Kidney (tissue), 14 donors: ENCODE results near the gene FBXL20. TPM values are rescaled to one million over a fixed set of nuclear protein-coding genes. Genes with fewer than 3 reads are reported as not detected.

Source experiments
- DNase-seq, 5 donors: peaks; one replicate each; pipeline ENCODE4 v3.0.0-alpha.2; 2013 to 2020
- FAIRE-seq: peaks from 2 replicates; lab custom pipeline; 2012; peaks lifted over from hg19 to GRCh38; lab: Jason Lieb, UNC
- H3K27ac ChIP-seq, 2 donors: one replicate each; pipeline ENCODE4 v1.7.0; 2013; ENCODE audit warnings: low read depth in 2 of 2, low read length in 2 of 2, inconsistent platforms in 1 of 2
- H3K27me3 ChIP-seq: one replicate; pipeline ENCODE4 v1.7.1; 2013; ENCODE audit warnings: low read length, inconsistent platforms; ENCODE audit not compliant: control insufficient read depth, insufficient read depth
- H3K36me3 ChIP-seq, 3 donors: one replicate each; pipeline versions ENCODE4 v1.7.0 to v1.7.1; 2013; ENCODE audit warnings: low read length in 3 of 3, control low read depth in 1 of 3, inconsistent platforms in 1 of 3; ENCODE audit not compliant: insufficient read depth in 3 of 3, control insufficient read depth in 2 of 3
- H3K4me1 ChIP-seq, 3 donors: one replicate each; pipeline versions ENCODE4 v1.7.0 to v1.7.1; 2013; ENCODE audit warnings: low read length in 3 of 3, inconsistent platforms in 1 of 3, low read depth in 1 of 3; ENCODE audit not compliant: control insufficient read depth in 2 of 3, insufficient read depth in 2 of 3
- H3K4me3 ChIP-seq, 3 donors: one replicate each; pipeline versions ENCODE4 v1.7.0 to v1.8.1; 2013; ENCODE audit warnings: low read length in 3 of 3, control low read depth in 1 of 3, inconsistent platforms in 1 of 3
- H3K9ac ChIP-seq, 3 donors: one replicate each; pipeline versions ENCODE4 v1.7.0 to v1.7.1; 2013; ENCODE audit warnings: low read length in 3 of 3, control low read depth in 1 of 3, inconsistent platforms in 1 of 3
- H3K9me3 ChIP-seq, 3 donors: one replicate each; pipeline versions ENCODE4 v1.7.0 to v1.7.1; 2013; ENCODE audit warnings: low read length in 3 of 3, control low read depth in 1 of 3, inconsistent platforms in 1 of 3; ENCODE audit not compliant: control insufficient read depth in 2 of 3, insufficient read depth in 1 of 3
- CTCF ChIP-seq: IDR thresholded peaks from 3 replicates; pipeline ENCODE4 v1.5.1; 2012; ENCODE audit warnings: mild to moderate bottlenecking, moderate library complexity, borderline replicate concordance; ENCODE audit not compliant: insufficient read depth; ENCODE audit errors: extremely low read depth
- intact Hi-C: fragments of 100-400 bp; cut with DNase I; formaldehyde crosslinking; loops from one replicate; pipeline ENCODE4 v1.11.1; 2022
- polyA plus RNA-seq: library from polyadenylated mRNA; stranded (reverse); fragments of 350-450 nt; fragmentation: Illumina TruSeq; extraction: RNeasy Lipid Tissue Mini Kit (QIAGEN cat#74804); gene quantifications from one replicate; pipeline ENCODE4 v1.2.3, GENCODE V29; 2014; ENCODE audit warnings: low read depth, low replicate concordance; ENCODE audit not compliant: insufficient read depth
- total RNA-seq: library from RNA; stranded (reverse); fragmentation: NEBNext Ultra II Directional; extraction: Animal tissue kit (Norgen Biotek cat#: 25700); gene quantifications from one replicate; pipeline ENCODE4 v1.2.1, GENCODE V29; 2021
- donor health status: control.
- donor health status: control.
- donor health status: control.
- donor health status: control.
- donor health status: control.
- donor health status: DM: yes; HTN: yes; CAD: no.
- donor health status: Normal renal cell carcinoma (clear cell type).

The FBXL20 gene
- total and polyA plus RNA-seq, 2 donors from 2014 or later = 3.2 to 16.1 TPM

- Histone ChIP-seq H3K4me3 (peak overlapping the region; percentile 77 to 89 (median 80)), H3K9ac (peak overlapping the region in 1 of 3 donors; percentile 64), H3K27ac (peak overlapping the region; percentile 78 to 84), H3K4me1 (peaks cover 0 to 13% (median 6%) of the 10 kb centered on the region in 3 donors), H3K27me3 (no peaks in the 10 kb centered on the region), H3K36me3 (peaks cover 0 to 3% (median 1%) of the 10 kb centered on the region in 3 donors), H3K9me3 (no peaks in the 10 kb centered on the region)
- DNase-seq (peak; percentile 93 to 98 (median 97)), FAIRE-seq (no peak)
- TF ChIP-seq CTCF = no peak
- intact Hi-C loops = no loop called here
These were observed 941 bp upstream of the FBXL20 start for GRCh38 chr17:39402244-39402889.

- Histone ChIP-seq H3K27ac (peak overlapping the region; percentile 45 to 76), H3K36me3 (no peaks in the 10 kb centered on the region), H3K9ac (peak overlapping the region; percentile 47 to 86 (median 78)), H3K4me3 (peak overlapping the region; percentile 75 to 89 (median 87)), H3K4me1 (peaks cover 0 to 13% (median 6%) of the 10 kb centered on the region in 3 donors), H3K9me3 (no peaks in the 10 kb centered on the region), H3K27me3 (no peaks in the 10 kb centered on the region)
- intact Hi-C loops = no loop called here
- DNase-seq (peak in 3 of 5 donors; percentile 43 to 81 (median 46)), FAIRE-seq (no peak)
- no peak for TF ChIP-seq CTCF
These were observed 647 bp downstream of the FBXL20 start for GRCh38 chr17:39400547-39401411.

- intact Hi-C loops = no loop called here
- H3K36me3 ChIP-seq = no peaks in the 10 kb centered on the region
- peaks cover 0 to 13% (median 6%) of the 10 kb centered on the region in 3 donors for H3K4me1 ChIP-seq
- FAIRE-seq = no peak
- no peaks in the 10 kb centered on the region for H3K27me3 ChIP-seq
- H3K27ac ChIP-seq = no peak overlapping the region
- TF ChIP-seq CTCF = no peak
- H3K9me3 ChIP-seq = no peaks in the 10 kb centered on the region
- no peak overlapping the region for H3K9ac ChIP-seq
- DNase-seq = peak in 1 of 5 donors; percentile 1
- peak overlapping the region in 2 of 3 donors; percentile 75 to 89 for H3K4me3 ChIP-seq
These were observed 1.6 kb downstream of the FBXL20 start for GRCh38 chr17:39399791-39400190.
